ENCODE results near the gene FN1.

The FN1 gene

DNA sequence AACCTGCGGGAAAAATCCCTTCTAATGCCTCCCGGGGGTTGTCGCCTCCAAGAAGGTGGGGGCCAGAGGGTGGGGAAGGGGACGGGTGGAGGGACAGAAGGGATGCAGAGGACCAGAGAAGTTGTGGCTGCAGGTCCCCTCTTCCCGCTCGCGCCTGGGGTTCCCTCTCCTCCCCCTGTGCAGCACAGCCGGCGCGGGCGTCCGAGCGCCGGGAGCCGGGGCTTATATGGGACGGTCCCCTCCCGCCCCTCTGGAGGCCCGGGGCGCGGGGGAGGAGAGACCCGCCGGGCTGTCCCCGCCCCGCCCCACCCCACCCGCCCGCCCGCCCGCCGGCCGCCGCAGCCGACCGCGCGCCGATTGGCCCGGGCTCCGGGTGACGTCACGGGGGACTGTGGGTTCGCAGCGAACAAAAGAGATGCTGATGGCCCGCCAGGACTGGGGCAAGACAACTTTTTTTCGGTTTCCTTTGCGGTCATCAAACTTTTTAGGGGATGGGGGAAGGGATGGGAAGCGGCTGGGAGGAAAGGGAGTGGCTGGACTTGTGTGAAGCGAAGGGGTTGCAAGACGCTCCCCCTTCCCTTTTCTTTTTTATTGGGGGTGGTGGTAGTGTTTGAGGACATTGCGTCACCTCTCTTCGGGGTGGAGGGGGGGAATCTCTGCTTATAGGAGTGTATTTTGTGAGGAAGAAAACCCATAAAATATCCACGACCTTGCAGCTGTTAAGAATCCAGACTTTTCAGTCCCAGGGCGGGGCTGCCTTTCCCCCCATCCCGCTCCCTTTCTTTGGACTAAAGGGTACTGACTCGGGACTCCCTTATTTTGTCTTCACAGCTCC is at the start of gene FN1:
TSS of gene FN1 (minus strand) at position 199 of the 835 bp plus-strand sequence. CDS start 266 bp downstream, outside the sequence.
- peak; percentile 63 for DNase-seq (ENCODE audit: low spot score)

DNA sequence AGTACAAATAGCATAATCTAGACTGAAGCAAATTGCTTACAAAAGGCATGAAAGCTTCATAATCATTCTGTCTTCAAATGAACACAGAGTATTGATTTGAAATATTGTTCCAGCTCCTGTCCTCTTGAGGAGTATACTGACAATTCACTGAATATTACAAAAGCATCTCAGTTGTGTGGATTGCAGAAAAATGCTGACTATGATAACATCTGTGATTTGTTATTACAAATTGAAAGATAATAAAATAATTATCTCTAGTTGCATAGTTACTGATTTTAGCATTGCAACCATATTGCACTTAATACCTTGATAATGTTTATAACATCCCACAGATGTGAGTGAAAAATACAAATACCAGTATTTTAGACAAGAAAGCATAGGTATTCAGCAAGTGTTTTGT is 49.2 kb upstream of the FN1 start:
- no peak for DNase-seq (ENCODE audit: low spot score)

DNA sequence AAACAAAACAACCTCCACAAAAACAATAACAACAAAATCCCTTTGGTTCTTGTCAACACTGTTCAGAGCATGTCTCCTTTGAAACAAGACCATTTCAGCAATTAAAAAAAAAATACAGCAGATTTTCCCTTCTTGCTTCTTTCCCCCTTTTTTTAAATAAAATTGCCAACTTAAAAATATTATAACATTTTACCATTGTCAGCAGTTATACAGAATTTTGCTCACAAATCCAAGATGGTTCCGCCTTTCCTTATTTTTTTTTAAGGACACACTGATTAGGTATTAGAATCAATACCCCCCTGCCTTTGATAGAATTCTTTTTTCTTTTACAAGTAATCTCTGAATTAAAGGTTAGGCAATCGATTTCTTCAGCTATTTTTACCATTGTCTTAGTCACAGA is 48.7 kb upstream of the FN1 start:
- no peak for DNase-seq (ENCODE audit: low spot score)

DNA sequence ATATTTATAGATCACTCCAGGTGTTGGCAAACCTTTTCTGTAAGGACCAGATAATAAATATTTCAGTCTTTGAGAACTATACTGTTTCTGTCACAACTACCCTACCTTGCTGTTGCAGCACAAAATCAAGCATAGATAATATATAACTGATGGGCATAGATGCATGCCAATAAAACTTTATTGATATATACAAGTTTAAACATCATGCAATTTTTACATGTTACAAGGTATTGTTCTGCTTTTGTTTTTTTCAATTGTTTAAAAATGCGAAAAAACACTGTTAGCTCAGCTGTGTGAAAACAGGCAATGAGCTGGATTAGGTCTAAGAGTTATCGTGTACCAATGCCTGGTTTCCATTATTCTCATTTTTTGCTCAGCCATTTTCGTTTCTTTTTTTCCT is 47.6 kb upstream of the FN1 start:
- DNase-seq (ENCODE audit: low spot score), result no peak

DNA sequence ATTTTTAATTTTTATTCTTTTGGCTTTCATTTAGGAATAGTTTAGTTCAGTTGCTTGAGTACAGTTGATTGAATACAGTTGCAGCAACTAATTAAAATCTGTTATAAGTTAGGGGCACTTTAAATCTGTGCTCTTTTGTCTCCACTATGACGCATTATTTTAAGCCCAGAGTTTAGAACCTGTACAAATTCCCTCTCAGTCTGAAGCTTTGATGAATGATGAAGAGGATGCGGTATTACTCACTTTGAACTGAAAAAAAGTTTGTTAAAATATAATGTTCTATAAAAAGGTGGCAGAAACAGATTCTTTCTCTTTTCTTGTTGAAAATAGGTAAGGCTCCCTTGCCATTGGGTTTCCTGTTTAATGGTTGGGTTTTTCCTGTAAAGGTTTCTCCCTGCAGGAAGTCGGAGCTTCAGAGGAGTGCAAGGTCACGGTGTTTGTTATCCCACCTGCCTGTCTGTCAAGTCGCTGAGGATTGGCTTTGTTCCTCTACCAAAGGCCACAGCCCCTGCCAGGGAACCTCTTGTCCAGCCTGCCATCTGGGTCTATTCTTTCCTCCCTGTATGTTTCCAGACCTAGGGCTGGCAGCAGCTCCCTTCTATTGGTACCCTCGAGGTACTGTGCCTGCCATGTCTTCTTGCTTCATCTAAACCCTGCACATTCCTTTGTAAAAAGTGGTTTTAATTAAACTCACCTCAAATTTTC is 43.8 kb upstream of the FN1 start:
- no peak for DNase-seq (ENCODE audit: low spot score)

DNA sequence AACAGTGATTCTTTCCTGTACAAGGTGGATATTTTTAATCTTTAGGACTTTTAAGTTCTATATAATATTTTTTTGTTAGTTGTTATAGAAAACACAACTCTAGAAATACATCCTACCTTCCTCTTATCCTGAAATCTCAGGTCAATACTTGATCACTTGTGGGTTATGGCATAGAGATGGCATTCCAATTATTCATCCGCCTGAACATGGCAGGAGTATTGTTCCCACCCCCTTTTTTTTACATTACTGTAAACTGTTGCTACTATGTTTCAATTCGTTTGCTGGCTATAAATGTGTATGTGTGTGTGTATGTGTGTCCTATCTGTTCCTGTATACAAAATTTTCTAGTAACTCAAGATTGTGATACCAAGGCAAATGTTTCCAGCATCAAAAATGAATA is 43.3 kb upstream of the FN1 start:
- no peak for DNase-seq (ENCODE audit: low spot score)

DNA sequence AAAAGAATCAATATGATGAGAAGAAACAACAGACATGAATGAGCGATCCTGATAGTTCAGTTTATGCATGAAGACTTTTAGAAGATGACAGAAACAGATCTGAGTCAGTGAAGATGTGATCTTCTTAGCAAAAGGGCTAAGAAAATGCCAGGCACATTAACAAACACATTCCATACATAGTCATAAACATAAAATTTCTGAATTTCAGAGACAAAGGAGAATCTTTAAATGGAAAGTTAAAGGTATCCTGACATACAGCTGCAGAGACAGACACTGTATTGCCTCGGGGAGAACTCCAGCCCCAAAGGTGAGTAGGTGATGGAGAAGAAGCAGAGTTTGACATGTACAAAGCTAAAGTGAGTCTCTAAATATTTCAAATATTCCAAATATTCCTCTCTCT is 40.6 kb upstream of the FN1 start:
- no peak for DNase-seq (ENCODE audit: low spot score)

DNA sequence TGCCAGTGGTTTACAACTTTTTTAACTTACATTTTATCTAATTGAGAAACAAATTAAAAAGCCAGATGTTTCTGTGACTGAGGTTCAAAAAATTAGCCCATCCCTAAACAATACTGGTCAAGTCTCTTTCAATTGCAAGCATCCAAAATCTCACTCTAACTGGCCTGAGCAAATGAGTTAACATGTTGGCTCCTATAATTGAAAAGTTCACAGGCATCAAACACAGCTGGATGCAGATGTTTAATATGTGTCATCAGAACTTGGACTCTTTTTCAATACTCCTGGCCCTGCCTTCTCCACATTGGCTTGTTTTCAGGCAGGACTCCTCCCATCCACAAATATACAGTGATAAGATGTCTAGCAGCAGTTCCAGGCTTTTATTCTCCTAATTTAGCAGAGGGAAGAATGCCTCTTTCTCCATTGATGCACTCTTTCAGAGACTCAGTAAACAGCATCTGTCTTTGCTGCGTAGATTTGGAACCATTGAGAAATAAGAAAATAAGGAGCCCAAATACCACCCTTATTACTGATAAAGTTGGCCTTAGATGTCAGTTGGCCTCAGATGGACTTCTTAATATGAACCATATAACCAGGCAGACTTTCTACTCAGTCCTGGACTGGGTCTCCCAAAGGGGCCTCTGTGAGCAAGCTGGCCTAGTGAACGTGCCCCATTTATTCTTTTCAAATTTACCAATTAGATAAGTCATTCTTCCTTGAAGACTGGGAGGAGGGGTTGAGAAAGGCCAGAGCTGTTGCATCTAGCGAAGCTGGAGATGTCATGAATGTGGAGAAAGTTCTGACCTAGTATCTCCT is 30.4 kb upstream of the FN1 start:
- DNase-seq (ENCODE audit: low spot score), result no peak

DNA sequence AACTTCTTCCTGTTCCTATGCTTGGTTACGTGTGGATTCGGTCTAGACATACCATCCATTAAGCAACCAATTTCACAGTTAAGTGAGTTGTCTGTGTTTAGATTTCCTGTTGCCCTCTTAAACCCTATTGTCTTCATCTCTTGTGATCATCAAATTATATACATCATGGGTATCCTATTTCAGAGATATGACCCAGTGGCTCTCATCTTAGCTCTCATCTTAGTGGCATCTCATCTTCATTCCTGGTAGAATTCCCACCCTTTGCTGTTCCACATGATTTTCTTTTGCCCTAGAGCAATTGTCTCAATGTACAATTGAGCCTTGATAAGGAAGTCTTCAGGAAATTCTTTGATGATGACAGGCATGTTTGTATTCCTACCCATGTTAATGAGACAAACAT is 29.4 kb upstream of the FN1 start:
- DNase-seq (ENCODE audit: low spot score), result no peak

DNA sequence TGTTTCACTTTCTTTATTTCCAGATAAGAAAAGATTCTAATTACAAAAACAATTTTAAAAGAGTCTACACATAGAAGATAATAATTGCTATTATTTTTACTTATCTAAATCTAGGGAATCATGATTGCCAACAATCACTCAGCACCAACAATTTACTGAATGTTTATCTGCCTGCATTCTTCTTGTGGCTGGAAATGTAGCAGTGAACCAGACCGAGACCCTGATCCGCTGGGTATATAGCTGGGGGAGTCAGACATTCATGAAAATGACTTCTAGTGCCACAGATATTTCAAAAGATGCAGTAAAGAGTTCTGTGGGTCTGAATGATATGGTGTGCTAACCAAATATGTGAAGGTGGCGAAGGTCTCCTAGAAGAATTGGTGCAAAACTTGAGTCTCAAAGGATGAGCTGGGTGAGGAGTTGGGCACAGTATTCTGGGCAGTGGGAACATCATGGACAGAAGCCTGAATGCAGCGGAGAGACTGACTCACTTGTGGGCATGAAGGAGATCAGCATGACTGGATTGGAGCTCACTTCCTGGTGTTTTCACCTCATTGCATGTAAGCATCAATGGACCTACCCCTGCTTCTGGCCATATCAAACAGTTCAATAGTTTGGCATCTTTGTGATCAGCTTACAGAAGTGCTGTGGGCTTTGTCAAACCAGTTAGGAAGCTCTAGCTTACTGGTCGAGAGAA is 26.1 kb upstream of the FN1 start:
- DNase-seq (ENCODE audit: low spot score), result no peak

DNA sequence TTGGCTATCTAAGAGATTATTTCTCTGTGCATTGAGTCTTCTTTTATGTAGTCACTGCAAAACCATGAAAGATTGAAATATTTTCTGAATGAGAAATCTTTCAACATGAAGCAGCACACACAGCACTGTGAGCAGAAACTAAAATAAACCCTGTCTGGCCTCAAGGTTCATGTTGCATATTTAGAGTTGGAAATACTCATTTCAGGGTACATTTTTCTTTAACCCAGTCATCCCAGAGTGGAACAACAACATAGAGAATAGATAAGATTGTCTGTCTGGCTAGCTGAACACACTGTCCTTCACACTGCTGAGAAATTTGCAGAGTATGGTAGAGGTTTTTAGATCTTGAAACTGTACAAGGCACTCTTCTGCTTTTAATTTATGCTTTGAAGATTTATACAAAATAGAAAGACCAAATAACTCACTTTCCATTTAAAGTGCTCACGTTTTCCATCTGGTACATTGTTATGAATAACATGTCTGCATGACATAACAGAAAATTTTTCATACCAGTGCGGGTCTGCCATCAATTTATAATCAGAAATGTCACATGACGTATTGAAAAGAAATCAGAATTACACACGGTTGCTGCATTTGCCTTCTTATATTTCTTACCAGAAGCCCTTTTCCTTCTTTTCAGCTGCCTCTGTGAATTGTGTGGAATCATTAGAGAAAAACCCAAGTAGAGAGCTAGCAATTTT is 25.0 kb upstream of the FN1 start:
- DNase-seq (ENCODE audit: low spot score), result no peak

DNA sequence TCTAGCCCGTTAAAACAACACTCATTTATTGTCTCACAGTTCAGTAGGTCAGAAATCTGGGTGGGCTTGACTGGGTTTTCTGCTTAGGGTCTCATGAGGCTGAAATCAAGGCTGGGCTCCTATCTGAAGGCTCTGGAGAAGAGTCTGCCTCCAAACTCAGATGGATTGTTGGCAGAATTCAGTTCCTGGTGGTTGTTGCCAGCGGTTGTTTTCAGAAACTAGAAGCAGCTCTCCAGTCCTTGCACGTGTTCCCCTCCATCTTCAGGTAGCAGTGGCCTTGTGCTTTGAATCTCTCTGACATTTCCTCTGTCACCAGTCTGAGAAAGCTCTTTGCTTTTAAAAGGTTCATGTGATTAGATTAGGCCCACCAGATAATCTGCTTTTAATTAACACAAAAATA is 20.1 kb upstream of the FN1 start:
- no peak for DNase-seq (ENCODE audit: low spot score)

DNA sequence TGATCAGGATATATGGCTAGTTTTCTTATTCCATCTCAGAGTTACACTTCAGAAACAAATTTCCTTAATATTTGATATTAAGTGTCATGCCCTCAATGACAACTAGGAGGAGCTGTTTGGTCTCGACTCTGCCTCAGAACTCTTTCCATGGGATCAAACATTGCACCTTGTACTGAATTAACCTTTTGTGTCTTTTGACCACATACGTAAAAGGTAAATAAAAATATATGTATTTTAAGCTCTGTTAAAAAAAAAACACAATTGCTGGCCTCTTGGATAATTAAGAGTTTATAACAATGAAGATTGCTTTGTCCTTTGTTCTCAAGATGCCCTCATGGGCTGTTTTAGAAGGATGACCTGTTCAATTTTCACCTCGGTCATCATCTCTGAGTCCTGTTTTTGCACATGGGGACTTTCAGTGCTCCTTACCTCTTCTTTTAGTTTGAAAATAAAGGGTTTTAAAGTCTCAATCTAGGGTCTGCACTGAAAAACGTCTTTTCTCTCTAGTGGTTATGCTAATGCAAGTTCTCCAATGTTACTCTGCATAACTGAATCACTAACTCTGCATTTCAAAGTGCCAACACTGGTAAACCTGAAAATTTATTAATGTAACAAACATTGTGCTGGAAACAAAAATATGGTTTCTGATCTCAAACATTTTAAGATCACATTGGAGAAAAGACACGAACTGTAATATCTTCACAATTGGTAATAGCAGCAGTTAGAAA is 18.8 kb upstream of the FN1 start:
- peak; percentile 24 for DNase-seq (ENCODE audit: low spot score)

DNA sequence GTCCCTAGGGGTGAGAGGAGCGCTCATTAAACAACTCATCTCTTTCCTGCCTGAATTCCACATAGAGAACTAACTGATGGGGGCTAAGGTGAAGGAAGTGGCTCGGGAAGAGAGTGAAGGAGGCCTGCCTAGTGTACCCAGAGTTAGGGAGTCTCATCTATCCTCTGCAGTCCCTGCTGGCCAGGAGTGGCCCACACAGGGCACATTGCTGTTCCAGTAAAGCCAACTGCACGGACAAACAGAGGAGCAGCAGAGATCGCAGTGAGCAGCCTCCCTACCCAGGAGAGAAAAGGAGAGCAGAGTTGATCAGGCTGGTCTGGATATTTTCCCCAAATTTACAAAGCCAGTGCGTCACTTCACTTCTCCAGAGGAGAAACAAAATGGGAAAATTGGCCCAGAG is 16.9 kb upstream of the FN1 start:
- DNase-seq (ENCODE audit: low spot score), result no peak

DNA sequence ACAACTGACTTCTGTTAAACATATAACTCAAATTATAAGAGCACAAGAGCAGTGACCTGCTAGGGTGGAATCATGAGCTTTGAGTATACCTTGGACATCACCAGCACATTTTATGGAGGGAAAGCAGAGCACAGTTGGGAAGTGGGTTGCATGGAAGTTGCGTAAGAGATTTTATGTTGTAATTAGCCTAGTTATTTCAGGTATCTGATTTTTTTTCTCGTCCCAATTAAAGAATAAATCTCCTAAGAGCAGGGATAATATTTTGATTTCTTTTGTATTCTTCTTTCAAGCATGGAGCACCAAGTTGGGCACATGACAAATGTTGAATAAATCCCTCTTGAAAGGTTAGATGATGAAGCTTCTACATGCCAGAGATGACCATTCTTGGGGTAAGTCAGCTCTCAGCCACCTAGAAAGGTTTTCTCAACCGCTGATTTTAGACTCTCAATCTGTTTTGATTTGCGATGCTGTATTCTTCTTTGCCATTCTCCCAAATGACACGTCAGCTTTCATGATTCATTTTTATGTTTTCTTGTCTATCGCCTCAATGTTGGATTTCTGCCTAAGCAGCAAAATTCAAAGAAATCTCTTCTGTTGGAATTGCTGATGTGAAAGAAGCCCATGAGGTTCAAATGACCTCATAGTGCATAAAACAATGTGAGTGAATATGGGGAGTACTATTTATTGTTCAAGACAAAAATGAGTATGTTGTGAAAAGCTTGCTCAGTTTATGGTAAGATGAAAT is 15.3 kb upstream of the FN1 start:
- no peak for DNase-seq (ENCODE audit: low spot score)

DNA sequence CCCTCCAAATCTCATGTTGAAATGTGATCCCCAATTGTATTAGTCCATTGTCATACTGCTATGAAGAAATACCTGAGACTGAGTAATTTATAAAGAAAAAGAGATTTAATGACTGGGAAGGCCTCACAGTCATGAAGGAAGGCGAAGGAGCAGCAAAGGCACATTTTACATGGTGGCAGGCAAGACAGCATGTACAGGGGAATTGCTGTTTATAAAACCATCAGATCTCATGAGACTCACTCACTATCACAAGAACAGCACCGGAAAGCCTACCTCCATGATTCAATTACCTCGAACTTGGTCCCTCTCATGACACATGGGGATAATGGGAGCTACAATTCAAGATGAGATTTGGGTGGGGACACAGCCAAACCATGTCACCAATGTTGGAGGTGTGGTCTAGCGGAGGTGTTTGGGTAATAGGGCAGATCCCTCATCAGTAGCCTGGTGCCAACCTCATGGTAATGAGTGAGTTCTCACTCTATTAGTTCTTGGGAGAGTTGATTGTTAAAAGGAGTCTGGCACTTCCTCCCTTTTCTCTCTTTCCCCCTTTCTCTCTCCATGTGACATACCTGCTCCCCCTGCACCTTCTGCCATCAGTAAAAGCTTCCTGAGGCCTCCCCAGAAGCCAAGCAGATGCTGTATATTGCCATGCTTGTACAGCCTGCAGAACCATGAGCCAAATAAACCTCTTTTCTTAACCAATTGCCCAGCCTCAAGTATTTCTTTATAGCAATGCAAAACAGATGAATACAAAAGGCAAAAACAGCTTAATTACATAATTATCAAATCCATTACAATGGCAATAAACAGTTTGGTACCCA is 14.5 kb upstream of the FN1 start:
- no peak for DNase-seq (ENCODE audit: low spot score)

DNA sequence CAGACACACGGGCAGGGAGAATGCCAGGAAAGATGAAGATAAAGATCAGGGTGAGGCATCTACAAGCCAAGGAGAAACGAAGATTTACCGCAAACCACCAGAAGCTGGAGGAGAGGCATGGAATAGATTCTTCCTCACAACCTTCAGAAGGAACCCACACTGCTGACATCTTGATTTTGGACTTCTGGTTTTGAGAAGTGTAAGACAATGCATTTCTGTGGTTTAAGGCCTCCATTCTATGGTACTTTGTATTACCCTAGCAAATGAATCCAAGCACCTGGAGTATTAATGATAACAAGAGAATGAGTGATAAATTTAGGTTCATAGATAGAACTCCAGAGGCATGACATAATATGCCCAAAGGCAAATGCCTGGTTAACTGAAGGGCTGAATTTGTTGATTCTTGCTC is 11.8 kb upstream of the FN1 start:
- no peak for DNase-seq (ENCODE audit: low spot score)

DNA sequence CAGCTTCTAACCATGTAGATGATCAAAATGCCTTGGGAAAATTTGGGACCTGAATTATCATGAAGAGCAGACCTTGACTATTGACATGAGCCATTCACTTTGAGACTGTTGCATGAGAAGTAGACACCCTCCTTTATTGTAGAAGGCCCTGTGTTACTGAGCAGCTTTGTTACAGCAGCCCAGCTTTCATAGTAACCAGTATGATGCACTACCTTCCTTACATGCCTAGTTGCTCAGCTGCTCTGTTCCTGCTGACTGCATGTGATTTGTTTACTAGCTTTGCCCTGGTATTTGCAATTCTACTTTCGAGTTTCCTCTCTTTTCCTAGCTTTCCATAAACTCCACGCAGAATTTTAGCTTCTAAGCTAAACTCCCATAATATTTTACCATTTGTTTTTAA is 11.2 kb upstream of the FN1 start:
- DNase-seq (ENCODE audit: low spot score), result no peak

DNA sequence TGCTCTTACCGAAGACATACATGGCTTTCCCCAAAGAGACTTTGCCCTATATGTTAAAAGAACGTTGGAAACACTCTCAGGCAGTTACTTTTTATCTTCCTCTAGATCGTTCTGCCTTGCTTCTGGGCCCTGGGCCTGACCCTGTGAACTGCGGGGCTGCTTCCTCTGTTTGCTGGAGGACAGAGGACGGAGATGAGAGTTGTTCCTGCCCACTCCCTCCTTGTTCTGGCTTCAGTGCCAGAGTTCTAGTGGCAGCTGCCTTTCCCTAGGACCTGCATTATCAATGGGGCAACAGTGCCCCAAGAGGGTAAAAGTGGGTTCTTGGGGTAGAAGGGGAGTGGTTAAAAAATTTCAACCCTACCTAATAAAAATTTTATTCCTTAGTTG is 6.5 kb upstream of the FN1 start:
- no peak for DNase-seq (ENCODE audit: low spot score)
